MCF 10A (cell line): ENCODE results near the gene DUSP16. TPM values are rescaled to one million over a fixed set of nuclear protein-coding genes. Genes with fewer than 3 reads are reported as not detected.

Experiments
- BruUV-seq: library from RNA; stranded (reverse); fragments of 400-500 nt; replicated peaks from 2 replicates; lab custom pipeline; 2021; lab: Mats Ljungman, UMichigan
- CTCF ChIA-PET: fragments of 300-600 bp; sonication (Branson Sonifier 250); formaldehyde crosslinking; extraction: SDS; loops from one replicate; lab custom pipeline; 2021; ENCODE audit warnings: antibody characterized with exemption, inconsistent platforms; lab: Yijun Ruan, JAX
- POLR2A ChIA-PET: fragments of 300-600, 350-650 bp; sonication (Branson Sonifier 250); formaldehyde crosslinking; extraction: SDS; loops from one replicate; lab custom pipeline; 2020; ENCODE audit warnings: antibody characterized with exemption, inconsistent platforms; lab: Yijun Ruan, JAX
- DNase-seq: peaks from one replicate; pipeline ENCODE4 v3.0.0-alpha.2; 2018; ENCODE audit not compliant: unreplicated experiment
- H3K27ac Mint-ChIP-seq: one replicate; pipeline ENCODE4 v1.8.0; 2022; ENCODE audit warnings: mild to moderate bottlenecking, low read depth, mixed read lengths; ENCODE audit not compliant: unreplicated experiment
- H3K27me3 Mint-ChIP-seq: one replicate; pipeline ENCODE4 v1.8.0; 2022; ENCODE audit warnings: mixed read lengths; ENCODE audit not compliant: insufficient read depth, unreplicated experiment
- H3K36me3 Mint-ChIP-seq: one replicate; pipeline ENCODE4 v1.8.0; 2022; ENCODE audit warnings: mild to moderate bottlenecking, moderate library complexity, mixed read lengths; ENCODE audit not compliant: insufficient read depth, unreplicated experiment
- H3K4me1 Mint-ChIP-seq: one replicate; pipeline ENCODE4 v1.8.0; 2022; ENCODE audit warnings: mixed read lengths; ENCODE audit not compliant: insufficient read depth, unreplicated experiment
- H3K4me3 Mint-ChIP-seq: one replicate; pipeline ENCODE4 v1.8.0; 2022; ENCODE audit warnings: mild to moderate bottlenecking, moderate library complexity, mixed read lengths; ENCODE audit not compliant: unreplicated experiment
- H3K9me3 Mint-ChIP-seq: one replicate; pipeline ENCODE4 v1.8.0; 2022; ENCODE audit warnings: mixed read lengths; ENCODE audit not compliant: unreplicated experiment
- CTCF ChIP-seq: fragments of 200-600 bp; IDR thresholded peaks from one replicate; pipeline ENCODE4 v1.8.0; 2022; ENCODE audit warnings: antibody characterized with exemption, mild to moderate bottlenecking; ENCODE audit not compliant: unreplicated experiment
- intact Hi-C: fragments of 100-400 bp; cut with micrococcal nuclease; formaldehyde crosslinking; loops from 2 replicates; pipeline ENCODE4 v1.14.1; 2022
- total RNA-seq: library from RNA; stranded (reverse); gene quantifications from 2 replicates; pipeline ENCODE4 v1.2.3, GENCODE V29; 2022

The DUSP16 gene
- total RNA-seq, 1 experiment from 2014 or later, result 20.7 TPM

- Mint-ChIP-seq H3K9me3 (no peaks in the 10 kb centered on the region), H3K36me3 (peaks cover 13% of the 10 kb centered on the region), H3K27ac (no peak overlapping the region), H3K4me1 (peaks cover 9% of the 10 kb centered on the region), H3K4me3 (no peak overlapping the region), H3K27me3 (no peaks in the 10 kb centered on the region)
- CTCF ChIA-PET, result no interaction called here
- POLR2A ChIA-PET, result interaction anchor here (1.2 kb wide), 1 partner anchor 60 kb away, joined by 5 read pairs; no protein-coding TSS in a partner anchor
- no peak for TF ChIP-seq CTCF
- no peak for DNase-seq
- no TSS peak for BruUV-seq
- intact Hi-C loops, result no loop called here
Observed at GRCh38 chr12:12501121-12501520, 61.5 kb downstream of the DUSP16 start.

- intact Hi-C loops, result no loop called here
- CTCF ChIA-PET, result interaction anchor here (0.5 to 1.6 kb wide), 4 partner anchors 19 to 202 kb away, joined by 3 to 5 read pairs (median 4); no protein-coding TSS in a partner anchor
- Mint-ChIP-seq H3K4me3 (no peak overlapping the region), H3K27ac (no peak overlapping the region), H3K36me3 (peaks cover 10% of the 10 kb centered on the region), H3K27me3 (no peaks in the 10 kb centered on the region), H3K4me1 (peaks cover 9% of the 10 kb centered on the region), H3K9me3 (no peaks in the 10 kb centered on the region)
- no TSS peak for BruUV-seq
- DNase-seq, result peak; percentile 20
- POLR2A ChIA-PET, result interaction anchor here (0.7 to 1.2 kb wide), 7 partner anchors 10 to 156 kb away, joined by 3 to 5 read pairs (median 3); no protein-coding TSS in a partner anchor
- TF ChIP-seq CTCF, result no peak
Observed at GRCh38 chr12:12499909-12500604, 62.6 kb downstream of the DUSP16 start.

GRCh38 chr12:12498210-12498609 is 64.5 kb downstream of the DUSP16 start:
- no peak for DNase-seq
- H3K27me3 Mint-ChIP-seq, result no peaks in the 10 kb centered on the region
- POLR2A ChIA-PET, result interaction anchor here (0.7 kb wide), 1 partner anchor 12 kb away, joined by 3 read pairs; no protein-coding TSS in a partner anchor
- intact Hi-C loops, result no loop called here
- no peak overlapping the region for H3K27ac Mint-ChIP-seq
- CTCF ChIA-PET, result no interaction called here
- H3K4me1 Mint-ChIP-seq, result peaks cover 9% of the 10 kb centered on the region
- H3K36me3 Mint-ChIP-seq, result peaks cover 10% of the 10 kb centered on the region
- BruUV-seq, result no TSS peak
- H3K4me3 Mint-ChIP-seq, result no peak overlapping the region
- H3K9me3 Mint-ChIP-seq, result no peaks in the 10 kb centered on the region
- no peak for TF ChIP-seq CTCF

GRCh38 chr12:12495536-12495935 is 67.1 kb downstream of the DUSP16 start:
- no peak for TF ChIP-seq CTCF
- Mint-ChIP-seq H3K4me3 (no peak overlapping the region), H3K4me1 (peaks cover 9% of the 10 kb centered on the region), H3K9me3 (no peaks in the 10 kb centered on the region), H3K27ac (no peak overlapping the region), H3K27me3 (no peaks in the 10 kb centered on the region), H3K36me3 (peaks cover 4% of the 10 kb centered on the region)
- intact Hi-C loops, result no loop called here
- BruUV-seq, result no TSS peak
- CTCF ChIA-PET, result no interaction called here
- DNase-seq, result no peak
- POLR2A ChIA-PET, result interaction anchor here (0.6 kb wide), 1 partner anchor 109 kb away, joined by 4 read pairs; no protein-coding TSS in a partner anchor
